Measurements from ENCODE around the gene CHCHD6. TPM values are rescaled to one million over a fixed set of nuclear protein-coding genes. Genes with fewer than 3 reads are reported as not detected.

CHCHD6 gene
- total and polyA plus RNA-seq, 2 donors (not counting 3 experiments of a cell fraction or from before 2014, with no cell fraction given), result 8.4 to 10.1 TPM

- intact Hi-C loops (cut with micrococcal nuclease), result no loop called here
- no peaks in the 10 kb centered on the region for H3K79me2 ChIP-seq (ENCODE audit: control insufficient read depth, insufficient read depth, low read length)
- POLR2A ChIA-PET, result no interaction called here
- H3K27ac ChIP-seq (ENCODE audit: insufficient read depth, low read depth, low read length), result no peak overlapping the region
- peaks cover 4% of the 10 kb centered on the region for H3K4me1 ChIP-seq (ENCODE audit: control insufficient read depth, extremely low read depth, insufficient read depth, low read length)
- H2AFZ ChIP-seq (ENCODE audit: low read depth, low read length), result no peak overlapping the region
- no peak for TF ChIP-seq GATA2 (IDR thresholded peaks at IDR 0.05; ENCODE audit: insufficient read depth, insufficient read length, low read depth, low read length)
- TF ChIP-seq POLR2AphosphoS5 (IDR thresholded peaks at IDR 0.05; ENCODE audit: insufficient read depth, low read depth, low read length), result no peak
- no peak for TF ChIP-seq JUN (IDR thresholded peaks at IDR 0.05; ENCODE audit: borderline replicate concordance, insufficient read depth, insufficient read length, low read depth)
- no peak for TF ChIP-seq POLR2A (IDR thresholded peaks at IDR 0.05; ENCODE audit: low read depth, low read length)
- TF ChIP-seq EZH2 (IDR thresholded peaks at IDR 0.05; ENCODE audit: borderline replicate concordance, low read depth, low read length, severe bottlenecking), result no peak
- no peak for TF ChIP-seq CTCF (IDR thresholded peaks at IDR 0.05; ENCODE audit: extremely low read depth in 1 of 2, insufficient read depth in 1 of 2, low read depth in 1 of 2, low read length in 2 of 2)
- no peak for TF ChIP-seq MAX (IDR thresholded peaks at IDR 0.05; ENCODE audit: insufficient read depth, insufficient read length)
- no peak for TF ChIP-seq MYC (IDR thresholded peaks at IDR 0.05; ENCODE audit: low read depth, low read length)
- no peak for TF ChIP-seq FOS (IDR thresholded peaks at IDR 0.05; ENCODE audit: borderline replicate concordance, insufficient read depth, low read length)
- no peak overlapping the region for H3K4me3 ChIP-seq (replicated peaks in 1 of 3; ENCODE audit: insufficient read depth in 1 of 3, low read depth in 1 of 3, low read length in 3 of 3)
- H3K9me1 ChIP-seq (replicated peaks; ENCODE audit: control insufficient read depth, extremely low read depth, insufficient read depth, low read length), result no peaks in the 10 kb centered on the region
- DNase-seq (ENCODE audit: low read depth, low spot score) (no peak), FAIRE-seq (no peak)
- H4K20me1 ChIP-seq (replicated peaks; ENCODE audit: control insufficient read depth, extremely low read depth, insufficient read depth, low read length), result no peaks in the 10 kb centered on the region
- no peaks in the 10 kb centered on the region for H3K36me3 ChIP-seq (ENCODE audit: control insufficient read depth in 2 of 2, extremely low read depth in 1 of 2, insufficient read depth in 2 of 2, low read length in 2 of 2)
- H3K27me3 ChIP-seq (ENCODE audit: control insufficient read depth in 2 of 2, insufficient read depth in 2 of 2, low read length in 2 of 2), result no peaks in the 10 kb centered on the region
- CTCF ChIA-PET, result no interaction called here
- dilution Hi-C loops (cut with MboI; ENCODE audit: extremely low pct_ligation_motif_present, low sequenced_read_pairs), result no loop called here
- H3K9me3 ChIP-seq (replicated peaks; ENCODE audit: control insufficient read depth, insufficient read depth, low read length), result no peaks in the 10 kb centered on the region
- H3K9ac ChIP-seq (replicated peaks; ENCODE audit: extremely low read depth, insufficient read depth, low read length), result no peak overlapping the region
- BruUV-seq (replicated peaks), result no TSS peak
- H3K4me2 ChIP-seq (ENCODE audit: insufficient read depth, low read length), result no peak overlapping the region
These were observed 254.0 kb downstream of the CHCHD6 start for GRCh38 chr3:126957776-126958637.

All from endothelial cell of umbilical vein (primary cell).